Mononuclear cell (primary cell): ENCODE data around the gene SNCG. TPM values are rescaled to one million over a fixed set of nuclear protein-coding genes. Genes with fewer than 3 reads are reported as not detected.

ENCODE experiments used
- H3K27me3 ChIP-seq: 2 replicates; pipeline ENCODE4 v1.6.0; 2011; ENCODE audit warnings: low read length, control low read depth; ENCODE audit not compliant: insufficient read depth
- H3K4me1 ChIP-seq: 2 replicates; pipeline ENCODE4 v1.5.1; 2011; ENCODE audit warnings: mild to moderate bottlenecking, low read length, control low read depth; ENCODE audit not compliant: insufficient read depth
- H3K4me3 ChIP-seq: 2 replicates; pipeline ENCODE4 v1.5.1; 2011; ENCODE audit warnings: mild to moderate bottlenecking, low read length, moderate library complexity
- H3K9me3 ChIP-seq: 2 replicates; pipeline ENCODE4 v1.5.1; 2011; ENCODE audit warnings: low read depth, mild to moderate bottlenecking, control low read depth, low read length
- total RNA-seq: library from RNA; depleted of rRNA; stranded (reverse); fragments of >200 nt; gene quantifications from one replicate; pipeline ENCODE4 v1.2.3, GENCODE V29; 2012

Gene SNCG
- total RNA-seq, 1 donor, result not detected

DNA sequence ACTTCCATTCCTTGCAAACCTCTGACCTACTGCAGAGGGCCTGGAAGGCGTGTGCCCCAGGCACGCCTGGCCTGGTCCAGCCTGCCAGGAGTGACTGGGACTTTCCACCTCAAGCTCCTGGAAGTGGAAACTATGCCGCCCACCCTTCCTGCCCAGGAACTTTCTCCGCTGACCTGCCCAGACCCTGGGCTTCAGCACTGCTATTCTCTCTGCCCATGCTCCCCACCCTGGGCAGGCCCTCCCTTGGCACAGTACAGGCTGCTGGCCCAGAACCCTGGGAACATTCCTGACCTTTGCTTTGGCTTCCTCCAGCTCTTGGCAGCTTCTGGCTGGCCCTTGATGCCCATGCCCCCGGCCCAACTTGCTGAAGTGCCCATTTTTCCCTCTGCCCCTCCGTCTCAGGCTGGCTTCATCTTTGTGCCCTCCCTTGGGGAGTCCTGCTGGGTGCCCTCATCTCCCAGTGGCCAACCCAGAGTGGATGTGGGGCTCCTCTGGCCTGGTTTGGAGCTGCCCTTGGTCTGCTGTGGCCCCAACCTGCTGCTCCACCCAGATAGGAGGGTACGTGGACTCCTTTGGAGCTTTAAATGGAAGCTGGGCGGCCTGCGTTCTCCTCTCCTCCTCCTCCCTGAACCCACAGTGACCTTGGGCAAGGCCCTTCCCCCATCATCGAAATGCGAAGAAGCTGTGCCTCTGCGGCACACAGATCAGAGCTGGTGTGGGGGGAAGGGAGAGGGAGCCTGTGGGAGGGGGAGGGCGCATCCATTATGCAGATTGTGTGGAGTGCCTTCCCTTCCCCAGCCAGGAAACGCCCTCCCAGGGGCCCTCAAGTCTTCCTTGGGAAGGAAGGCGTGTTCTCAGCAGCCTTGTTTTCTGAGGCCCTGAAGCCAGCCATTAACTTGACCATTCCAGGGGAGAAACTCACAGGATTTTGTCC lies 4.4 kb upstream of the SNCG start:
- H3K27me3 ChIP-seq, result no peaks in the 10 kb centered on the region
- H3K4me1 ChIP-seq, result peaks cover 4% of the 10 kb centered on the region
- H3K4me3 ChIP-seq, result no peak overlapping the region
- no peaks in the 10 kb centered on the region for H3K9me3 ChIP-seq

DNA sequence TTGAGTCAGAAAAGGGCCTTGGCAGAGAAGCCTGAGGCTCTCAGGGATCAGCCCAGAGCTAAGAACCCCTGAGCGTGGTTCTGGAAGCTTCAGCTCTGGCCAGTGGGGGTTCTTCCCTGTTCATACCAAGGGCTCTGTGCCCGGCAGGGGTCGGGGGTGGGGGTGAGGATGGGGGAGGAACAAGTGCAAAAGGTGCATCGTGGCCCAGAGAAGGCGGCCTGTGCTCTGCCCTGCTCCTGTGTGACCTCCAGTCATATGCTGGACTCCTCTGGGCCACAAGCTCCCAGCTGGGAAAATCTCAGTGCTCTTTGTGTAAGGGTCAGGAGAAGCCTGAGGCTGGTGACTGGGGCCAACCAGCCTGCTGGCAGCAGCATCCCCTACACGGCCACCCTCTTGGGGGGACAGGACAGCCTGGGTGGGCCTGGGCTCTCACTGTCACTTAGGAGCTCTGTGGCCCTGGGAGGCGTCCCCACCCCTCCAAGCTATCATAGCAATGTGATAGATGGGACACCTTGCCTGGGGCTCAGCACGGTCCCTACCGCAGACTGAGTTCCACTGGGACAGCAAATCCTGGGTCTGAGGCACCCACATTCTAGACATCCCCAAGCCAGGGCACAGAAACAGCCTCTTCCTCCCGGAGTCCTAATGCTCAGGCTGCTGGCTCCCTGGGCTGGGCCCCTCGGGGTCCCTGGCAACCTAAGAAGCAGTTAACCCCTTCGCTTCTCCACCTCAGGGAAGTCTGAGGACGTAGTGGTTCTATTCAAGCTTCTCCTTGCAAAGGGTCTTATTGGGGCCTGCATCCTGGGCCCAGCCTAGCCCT lies 3.5 kb upstream of the SNCG start:
- peaks cover 8% of the 10 kb centered on the region for H3K4me1 ChIP-seq
- H3K27me3 ChIP-seq, result no peaks in the 10 kb centered on the region
- no peaks in the 10 kb centered on the region for H3K9me3 ChIP-seq
- H3K4me3 ChIP-seq, result no peak overlapping the region

DNA sequence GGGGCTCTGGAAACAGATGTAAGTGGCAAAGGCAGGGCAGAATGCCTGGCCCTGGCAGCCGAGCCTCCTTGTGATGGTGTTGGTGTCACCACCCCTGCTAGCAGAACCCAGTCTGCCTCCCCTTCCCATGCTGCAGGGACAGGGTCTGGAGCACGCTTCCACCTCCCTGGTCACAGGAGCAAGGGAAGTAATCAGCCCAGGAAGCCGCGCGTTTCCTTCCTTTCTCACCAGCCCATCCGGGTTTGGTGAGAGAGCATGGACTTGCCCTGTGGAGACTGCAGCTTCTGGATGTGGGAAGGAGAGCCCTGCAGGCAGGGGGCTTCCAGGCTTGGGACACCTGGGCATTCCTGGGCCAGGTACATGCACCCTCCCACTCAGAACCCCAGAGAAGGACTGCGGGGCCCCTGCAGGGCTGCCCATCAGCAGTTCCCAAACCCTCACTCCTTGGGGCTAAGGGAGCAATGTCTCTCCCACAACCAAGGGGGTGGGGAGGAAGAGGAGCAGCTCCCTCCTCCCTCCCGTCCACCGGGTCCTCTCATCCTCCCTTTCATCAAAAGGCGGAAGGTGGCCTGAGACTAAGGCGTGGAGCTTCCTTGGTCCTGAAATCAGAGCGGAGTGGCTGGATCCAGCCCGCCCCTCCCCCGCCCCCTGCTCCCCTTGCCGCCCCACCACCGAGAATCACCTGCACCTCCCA lies 2.8 kb upstream of the SNCG start:
- peaks cover 8% of the 10 kb centered on the region for H3K4me1 ChIP-seq
- H3K9me3 ChIP-seq, result no peaks in the 10 kb centered on the region
- no peak overlapping the region for H3K4me3 ChIP-seq
- H3K27me3 ChIP-seq, result no peaks in the 10 kb centered on the region

DNA sequence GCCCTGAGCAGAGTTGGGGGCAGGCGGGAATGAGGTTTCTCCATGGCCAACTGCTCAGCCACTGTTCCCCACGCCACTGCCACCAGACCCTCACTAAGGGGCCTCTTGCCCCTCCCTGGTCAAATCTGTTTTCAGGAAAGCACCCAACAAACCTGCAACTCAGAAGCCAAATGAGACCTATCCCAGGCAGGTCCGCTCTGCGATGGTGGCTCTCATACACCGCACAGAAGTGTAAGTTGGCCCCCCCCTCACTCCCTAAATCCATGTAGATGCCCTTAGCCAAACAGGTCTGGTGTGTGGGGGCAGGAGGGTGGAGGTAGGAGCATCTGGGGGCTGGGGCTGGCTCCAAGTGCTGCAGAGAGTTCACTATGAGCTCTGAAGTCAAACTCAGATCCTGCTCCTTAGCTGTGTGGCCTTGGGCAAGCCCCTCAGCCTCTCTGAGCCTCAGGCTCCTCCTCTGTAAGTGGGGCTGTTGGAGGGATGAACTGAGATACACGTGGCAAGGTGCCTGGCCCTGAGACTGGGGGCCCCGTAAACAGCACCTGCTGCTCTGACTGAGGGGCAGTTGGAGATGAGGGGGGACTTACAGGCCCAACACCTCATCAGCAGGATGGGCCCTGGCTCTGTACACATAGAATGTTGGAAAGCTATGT lies 2.1 kb upstream of the SNCG start:
- no peak overlapping the region for H3K4me3 ChIP-seq
- no peaks in the 10 kb centered on the region for H3K27me3 ChIP-seq
- peaks cover 8% of the 10 kb centered on the region for H3K4me1 ChIP-seq
- H3K9me3 ChIP-seq, result no peaks in the 10 kb centered on the region

DNA sequence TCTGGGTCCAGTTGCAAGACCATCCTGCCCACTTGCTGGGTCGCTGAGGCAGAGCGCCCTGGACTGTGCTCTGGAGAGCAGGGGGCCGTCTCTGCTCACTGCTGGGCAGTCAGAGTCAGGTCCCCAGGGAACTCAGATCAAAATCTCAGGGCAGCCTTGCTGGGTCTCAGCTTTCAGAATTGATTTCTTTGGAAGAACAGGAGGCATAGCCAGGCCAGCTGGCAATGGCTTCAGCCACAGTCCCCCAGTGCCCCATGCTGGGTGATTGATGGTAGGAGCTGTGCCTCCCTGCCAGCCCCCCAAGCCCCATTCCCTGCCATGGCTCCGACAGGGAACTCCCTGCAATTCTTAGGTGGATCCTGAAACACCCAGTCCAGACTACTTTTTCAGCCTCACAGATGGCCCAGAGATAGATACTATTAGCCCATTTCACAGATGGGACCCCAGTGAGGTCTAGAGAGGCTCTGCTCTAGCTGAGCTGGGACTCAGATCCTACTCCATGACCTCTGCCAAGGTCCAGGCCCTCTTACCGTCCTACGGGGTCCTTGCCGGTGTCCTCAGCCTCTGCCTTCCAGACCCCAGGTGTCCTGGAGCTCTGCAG lies 1.5 kb upstream of the SNCG start:
- no peaks in the 10 kb centered on the region for H3K9me3 ChIP-seq
- peaks cover 8% of the 10 kb centered on the region for H3K4me1 ChIP-seq
- no peaks in the 10 kb centered on the region for H3K27me3 ChIP-seq
- no peak overlapping the region for H3K4me3 ChIP-seq

DNA sequence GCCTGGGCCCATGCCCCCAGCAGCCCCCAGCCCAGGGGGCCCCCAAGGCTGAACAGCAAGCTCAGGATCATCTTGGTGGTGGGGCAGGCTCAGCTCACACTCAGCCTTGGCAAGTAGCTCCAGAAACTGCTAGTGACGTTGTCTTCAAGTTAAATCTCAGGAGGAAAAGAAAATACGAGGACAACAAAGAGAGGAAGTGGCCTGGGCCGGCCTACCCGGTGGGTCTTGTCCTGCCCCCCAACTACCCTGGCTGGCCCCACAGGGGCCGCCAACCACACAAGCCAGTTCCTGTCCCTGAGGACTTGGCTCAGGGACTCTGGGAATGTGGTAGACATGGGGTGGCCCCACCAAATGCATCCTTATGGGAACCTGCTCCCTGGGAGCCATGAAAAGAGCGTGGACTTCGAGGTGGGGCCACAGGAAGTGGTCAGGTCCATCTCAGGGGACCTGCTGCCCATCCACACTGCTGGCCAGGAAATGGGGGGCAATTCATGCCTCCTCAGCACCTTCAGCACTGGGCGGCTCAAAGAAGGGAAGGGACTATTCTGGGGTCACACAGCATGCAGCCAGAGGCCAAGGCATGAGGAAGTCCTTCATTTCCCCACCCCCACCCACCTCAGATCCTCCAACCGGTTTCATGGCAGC lies 806 bp upstream of the SNCG start, which contains the start of gene MMRN2:
TSS of gene MMRN2 (minus strand) at position 145 of the 645 bp plus-strand sequence. CDS start at position 71, 74 bp downstream.
- Histone ChIP-seq H3K4me1 (peaks cover 8% of the 10 kb centered on the region), H3K9me3 (no peaks in the 10 kb centered on the region), H3K4me3 (no peak within 1 kb of the TSS), H3K27me3 (no peaks in the 10 kb centered on the region)

DNA sequence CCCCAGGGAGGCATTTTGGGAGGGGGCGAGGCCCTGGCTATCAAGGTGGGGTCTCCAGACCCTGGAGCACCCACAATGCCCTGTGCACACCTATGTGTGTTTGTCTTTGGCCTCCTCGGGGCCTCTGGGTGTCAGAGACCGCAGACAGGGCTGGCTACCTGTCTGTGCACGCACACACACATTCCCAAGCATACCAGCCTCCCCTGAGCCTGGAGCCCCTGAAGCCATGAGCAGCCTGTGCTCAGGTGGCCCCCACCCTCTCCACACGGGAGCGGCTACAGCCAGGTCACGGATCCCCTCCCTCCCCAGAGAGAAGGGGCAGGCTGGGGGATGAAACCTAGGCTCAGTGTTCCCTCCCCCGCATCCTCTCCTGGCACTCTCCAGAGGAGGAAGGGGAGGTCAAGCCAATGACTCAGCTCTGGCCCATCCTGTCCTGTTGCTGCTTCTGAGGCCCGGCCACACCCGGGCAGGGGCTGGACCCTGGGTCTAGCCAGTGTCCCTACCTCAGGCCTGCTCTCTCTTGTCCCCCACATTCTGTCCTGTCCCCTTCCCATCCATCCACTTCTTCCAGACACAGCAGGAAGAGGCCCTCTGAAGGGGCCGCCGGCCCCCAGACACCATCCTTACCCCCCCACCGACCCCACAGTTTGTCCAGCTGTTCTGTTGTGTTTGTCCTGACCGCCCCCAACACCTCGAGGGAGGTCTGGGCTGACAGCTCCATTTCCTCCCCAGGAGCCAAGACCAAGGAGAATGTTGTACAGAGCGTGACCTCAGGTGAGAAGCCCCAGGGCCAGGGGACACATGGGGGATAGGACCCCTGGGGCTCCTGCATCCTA lies 720 bp downstream of the SNCG start:
- Histone ChIP-seq H3K4me1 (peaks cover 8% of the 10 kb centered on the region), H3K4me3 (no peak overlapping the region), H3K27me3 (no peaks in the 10 kb centered on the region), H3K9me3 (no peaks in the 10 kb centered on the region)

DNA sequence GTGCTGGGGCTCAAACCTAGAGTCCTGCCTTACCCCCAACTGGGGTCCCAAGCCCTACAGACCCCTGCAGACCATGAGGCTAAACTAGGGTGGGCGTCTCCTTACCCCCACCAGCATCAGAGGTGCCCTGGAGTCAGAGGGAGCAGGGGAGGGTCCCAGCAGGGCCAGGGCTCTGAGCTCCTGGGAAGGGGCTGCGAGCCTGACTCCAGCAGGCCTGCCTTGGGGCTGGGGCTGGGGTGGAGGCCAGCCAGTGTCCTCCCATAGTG lies 1.3 kb downstream of the SNCG start:
- H3K4me1 ChIP-seq, result peaks cover 8% of the 10 kb centered on the region
- no peaks in the 10 kb centered on the region for H3K9me3 ChIP-seq
- H3K27me3 ChIP-seq, result no peaks in the 10 kb centered on the region
- H3K4me3 ChIP-seq, result no peak overlapping the region

DNA sequence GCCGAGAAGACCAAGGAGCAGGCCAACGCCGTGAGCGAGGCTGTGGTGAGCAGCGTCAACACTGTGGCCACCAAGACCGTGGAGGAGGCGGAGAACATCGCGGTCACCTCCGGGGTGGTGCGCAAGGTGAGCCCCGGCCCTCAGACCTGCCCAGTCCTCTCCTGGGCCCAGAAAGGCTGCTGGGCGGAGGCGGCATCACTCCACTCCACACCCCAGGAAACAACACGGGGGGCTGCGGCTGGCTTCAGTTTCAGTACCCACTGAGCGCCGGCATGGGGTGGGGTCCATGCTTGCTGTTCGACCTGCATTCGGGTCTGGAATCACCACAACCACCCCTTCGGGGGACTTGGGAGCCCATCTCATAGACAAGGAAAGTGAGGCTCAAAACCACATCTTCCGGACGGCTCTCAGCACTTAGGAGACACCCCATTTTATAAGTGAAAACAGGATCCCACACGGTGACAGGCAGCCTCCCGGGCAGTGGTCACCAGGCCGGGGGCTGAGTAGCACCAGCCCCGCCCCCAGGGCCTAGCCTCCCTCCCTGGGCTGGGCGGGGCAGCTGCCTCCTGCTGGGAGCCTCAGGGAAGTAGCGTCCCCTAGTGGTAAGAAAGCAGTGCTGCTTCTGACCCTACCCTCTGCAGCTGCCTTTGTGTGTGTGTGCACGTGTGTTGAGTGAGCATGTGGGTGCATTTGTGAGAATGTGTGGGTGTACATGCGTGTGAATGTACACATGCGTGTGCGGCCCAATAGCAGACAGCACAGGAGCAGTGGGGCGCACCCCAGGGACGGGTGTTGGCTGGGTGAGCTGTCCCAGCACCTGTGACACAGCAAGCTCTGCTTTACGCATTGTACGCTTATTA lies 1.8 kb downstream of the SNCG start:
- Histone ChIP-seq H3K27me3 (no peaks in the 10 kb centered on the region), H3K4me1 (peaks cover 8% of the 10 kb centered on the region), H3K4me3 (no peak overlapping the region), H3K9me3 (no peaks in the 10 kb centered on the region)

DNA sequence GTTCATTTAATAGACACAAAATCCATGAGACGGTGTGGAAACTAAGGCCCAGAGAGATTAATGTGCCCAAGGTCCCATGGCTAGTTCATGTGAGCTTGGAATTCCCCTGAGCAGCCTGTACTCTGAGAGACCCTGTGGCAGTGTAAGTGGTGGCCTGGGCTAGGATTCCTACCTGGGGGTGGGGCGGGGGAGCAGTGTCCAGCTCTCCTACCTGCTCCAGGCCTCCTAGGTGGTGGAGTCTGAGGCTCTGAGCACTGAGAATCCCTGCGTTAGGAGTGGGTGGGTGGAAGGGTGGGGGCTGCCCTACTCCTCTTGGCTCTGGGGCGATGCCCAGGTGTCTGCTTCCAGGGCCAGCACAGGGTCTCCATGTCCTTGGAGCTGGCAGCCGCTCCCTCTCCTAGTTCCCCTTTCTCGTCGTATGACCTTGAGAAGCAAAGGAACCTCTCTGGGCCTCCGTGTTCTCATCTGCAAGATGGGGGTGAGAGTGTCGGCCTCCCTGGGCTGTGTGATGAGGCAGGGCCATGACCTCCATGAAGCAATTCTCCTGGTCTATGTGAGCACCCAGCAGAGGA lies 2.5 kb downstream of the SNCG start:
- Histone ChIP-seq H3K4me3 (no peak overlapping the region), H3K4me1 (peaks cover 12% of the 10 kb centered on the region), H3K9me3 (no peaks in the 10 kb centered on the region), H3K27me3 (no peaks in the 10 kb centered on the region)

DNA sequence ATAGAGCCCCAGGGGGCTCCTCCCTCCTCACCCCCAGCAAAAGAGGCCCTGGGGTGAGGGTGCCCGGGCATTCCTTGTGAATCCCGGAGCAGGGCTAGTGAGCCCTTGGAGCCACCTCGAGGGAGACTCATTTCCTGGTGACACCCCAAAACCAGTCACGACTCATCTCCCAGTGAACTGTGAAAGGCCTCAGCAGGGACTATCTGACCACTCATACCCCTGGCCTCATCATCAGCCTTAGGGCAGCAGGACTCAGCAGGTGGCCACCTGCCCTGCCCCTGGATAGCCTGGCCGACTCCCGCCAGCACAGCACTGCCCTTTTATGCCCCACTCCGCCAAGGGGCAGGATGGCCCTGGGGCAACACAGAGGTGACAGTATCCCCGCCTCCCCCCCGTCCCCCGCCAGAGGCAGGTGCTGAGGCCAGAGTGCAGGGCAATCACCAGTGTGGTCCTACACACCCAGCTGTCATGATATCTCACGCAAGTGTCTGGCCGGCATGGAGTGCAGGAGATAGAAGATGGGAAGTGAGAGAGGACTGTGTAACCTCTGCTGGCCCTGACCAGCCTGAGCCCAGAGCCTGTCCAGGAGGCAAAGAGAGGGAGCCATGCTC lies 3.2 kb downstream of the SNCG start:
- Histone ChIP-seq H3K4me3 (no peak overlapping the region), H3K27me3 (no peaks in the 10 kb centered on the region), H3K9me3 (no peaks in the 10 kb centered on the region), H3K4me1 (peaks cover 19% of the 10 kb centered on the region)
